Thymus (tissue), 11 donors: Measurements from ENCODE around the gene HIPK2. TPM values are rescaled to one million over a fixed set of nuclear protein-coding genes. Genes with fewer than 3 reads are reported as not detected.
A peak's percentile ranks its signal among the peaks of the same experiment; 100 is the strongest.

ENCODE experiments used
- DNase-seq, 9 donors: peaks; one replicate each; pipeline ENCODE4 v3.0.0-alpha.2; 2013; ENCODE audit warnings: low spot score in 9 of 9, low read depth in 6 of 9, missing footprints in 1 of 9
- H3K27ac ChIP-seq, 2 donors: one replicate each; pipeline ENCODE4 v1.5.1; 2013; ENCODE audit warnings: control low read depth in 1 of 2, low read depth in 1 of 2, low read length in 1 of 2, mild to moderate bottlenecking in 1 of 2, moderate library complexity in 1 of 2
- H3K27me3 ChIP-seq, 2 donors: one replicate each; pipeline ENCODE4 v1.5.1; 2013; ENCODE audit warnings: low read length in 1 of 2; ENCODE audit not compliant: control insufficient read depth in 2 of 2, insufficient read depth in 1 of 2
- H3K36me3 ChIP-seq, 2 donors: one replicate each; pipeline ENCODE4 v1.5.1; 2013; ENCODE audit warnings: low read length in 1 of 2, mild to moderate bottlenecking in 1 of 2, moderate library complexity in 1 of 2; ENCODE audit not compliant: control insufficient read depth in 2 of 2, insufficient read depth in 2 of 2
- H3K4me1 ChIP-seq, 2 donors: one replicate each; pipeline ENCODE4 v1.5.1; 2013; ENCODE audit warnings: low read length in 2 of 2; ENCODE audit not compliant: control insufficient read depth in 2 of 2, insufficient read depth in 2 of 2
- H3K4me3 ChIP-seq, 2 donors: one replicate each; pipeline ENCODE4 v1.5.1; 2013; ENCODE audit warnings: low read length in 2 of 2, control low read depth in 1 of 2, mild to moderate bottlenecking in 1 of 2
- H3K9me3 ChIP-seq, 2 donors: one replicate each; pipeline ENCODE4 v1.5.1; 2013; ENCODE audit warnings: low read length in 1 of 2, mild to moderate bottlenecking in 1 of 2; ENCODE audit not compliant: control insufficient read depth in 2 of 2, insufficient read depth in 1 of 2
- WGBS: extraction: QIAGEN DNeasy Blood & Tissue Kit; methylation state at CpG from one replicate; pipeline ENCODE4 v1.1.7; 2013; 5-methylcytosine and 5-hydroxymethylcytosine counted together
- polyA plus RNA-seq: library from polyadenylated mRNA; stranded (reverse); fragments of 200-250 nt; gene quantifications from one replicate; pipeline ENCODE4 v1.2.3, GENCODE V29; 2013
- total RNA-seq: library from RNA; stranded (reverse); fragments of 120-200 nt; gene quantifications from one replicate; pipeline ENCODE4 v1.2.4, GENCODE V29; 2013
- donor health status: healthy.

Gene HIPK2
- total and polyA plus RNA-seq, 2 donors: 3.4 to 5.8 TPM

GRCh38 chr7:139720186-139720585, 57.6 kb downstream of the HIPK2 start:
- Histone ChIP-seq H3K9me3 (no peaks in the 10 kb centered on the region), H3K27ac (no peak overlapping the region), H3K36me3 (peaks cover 18 to 20% of the 10 kb centered on the region in 2 donors), H3K27me3 (no peaks in the 10 kb centered on the region), H3K4me1 (peaks cover 2% of the 10 kb centered on the region in 2 donors), H3K4me3 (no peak overlapping the region)
- 98% methylated on average over 6 of the region's 6 CpGs for WGBS
- no peak for DNase-seq

GRCh38 chr7:139718859-139719258, 58.9 kb downstream of the HIPK2 start:
- Histone ChIP-seq H3K27ac (no peak overlapping the region), H3K4me1 (no peaks in the 10 kb centered on the region)
- no peak for DNase-seq

GRCh38 chr7:139718141-139718540, 59.7 kb downstream of the HIPK2 start:
- Histone ChIP-seq H3K9me3 (no peaks in the 10 kb centered on the region), H3K4me1 (no peaks in the 10 kb centered on the region), H3K36me3 (peaks cover 32 to 40% of the 10 kb centered on the region in 2 donors), H3K4me3 (no peak overlapping the region), H3K27me3 (no peaks in the 10 kb centered on the region), H3K27ac (no peak overlapping the region)
- DNase-seq: no peak

More at GRCh38 chr7:139718859-139719258, 58.9 kb downstream of the HIPK2 start:
- no peaks in the 10 kb centered on the region for H3K27me3 ChIP-seq
- WGBS: 74% methylated on average over 9 of the region's 9 CpGs
- no peaks in the 10 kb centered on the region for H3K9me3 ChIP-seq
- no peak overlapping the region for H3K4me3 ChIP-seq
- peaks cover 30 to 33% of the 10 kb centered on the region in 2 donors for H3K36me3 ChIP-seq

- peaks cover 32 to 43% of the 10 kb centered on the region in 2 donors for H3K36me3 ChIP-seq
Observed at GRCh38 chr7:139716156-139716942, 61.4 kb downstream of the HIPK2 start.

GRCh38 chr7:139715194-139715815, 62.5 kb downstream of the HIPK2 start:
- 97% methylated on average over 13 of the region's 13 CpGs for WGBS
- Histone ChIP-seq H3K4me3 (no peak overlapping the region), H3K27me3 (no peaks in the 10 kb centered on the region), H3K27ac (no peak overlapping the region), H3K36me3 (peaks cover 32 to 46% of the 10 kb centered on the region in 2 donors), H3K9me3 (no peaks in the 10 kb centered on the region), H3K4me1 (no peaks in the 10 kb centered on the region)
- no peak for DNase-seq

More at GRCh38 chr7:139716156-139716942, 61.4 kb downstream of the HIPK2 start:
- H3K27me3 ChIP-seq: no peaks in the 10 kb centered on the region
- 98% methylated on average over 39 of the region's 39 CpGs for WGBS
- DNase-seq: no peak
- no peaks in the 10 kb centered on the region for H3K4me1 ChIP-seq
- H3K4me3 ChIP-seq: no peak overlapping the region
- H3K27ac ChIP-seq: no peak overlapping the region
- H3K9me3 ChIP-seq: no peaks in the 10 kb centered on the region

- no peaks in the 10 kb centered on the region for H3K27me3 ChIP-seq
- H3K36me3 ChIP-seq: peaks cover 32 to 52% of the 10 kb centered on the region in 2 donors
- H3K4me1 ChIP-seq: peaks cover 0 to 3% of the 10 kb centered on the region in 2 donors
- H3K9me3 ChIP-seq: no peaks in the 10 kb centered on the region
- H3K27ac ChIP-seq: peak overlapping the region in 1 of 2 donors; percentile 13
- DNase-seq: no peak
- no peak overlapping the region for H3K4me3 ChIP-seq
- WGBS: 97% methylated on average over 23 of the region's 23 CpGs
Observed at GRCh38 chr7:139714163-139714901, 63.5 kb downstream of the HIPK2 start.

GRCh38 chr7:139713526-139714162, 64.2 kb downstream of the HIPK2 start:
- Histone ChIP-seq H3K36me3 (peaks cover 32 to 52% of the 10 kb centered on the region in 2 donors), H3K4me1 (peaks cover 1 to 9% of the 10 kb centered on the region in 2 donors), H3K4me3 (no peak overlapping the region), H3K27me3 (no peaks in the 10 kb centered on the region), H3K27ac (no peak overlapping the region), H3K9me3 (no peaks in the 10 kb centered on the region)
- DNase-seq: no peak
- 96% methylated on average over 15 of the region's 15 CpGs for WGBS

- 95% methylated on average over 9 of the region's 9 CpGs for WGBS
- no peak overlapping the region for H3K4me3 ChIP-seq
- no peaks in the 10 kb centered on the region for H3K9me3 ChIP-seq
- no peak for DNase-seq
- H3K27ac ChIP-seq: no peak overlapping the region
- no peaks in the 10 kb centered on the region for H3K27me3 ChIP-seq
- H3K36me3 ChIP-seq: peaks cover 36 to 52% of the 10 kb centered on the region in 2 donors
- H3K4me1 ChIP-seq: peaks cover 6 to 15% of the 10 kb centered on the region in 2 donors
Observed at GRCh38 chr7:139713061-139713460, 64.7 kb downstream of the HIPK2 start.
